Mucosa of rectum (tissue), 2 donors: ENCODE results near the gene POMT1.

Experiments
- H3K27ac ChIP-seq, 2 donors: one replicate each; pipeline ENCODE4 v1.7.0; 2013; ENCODE audit warnings: inconsistent platforms in 2 of 2, low read depth in 2 of 2, low read length in 2 of 2
- H3K27me3 ChIP-seq, 2 donors: one replicate each; pipeline ENCODE4 v1.7.0; 2013; ENCODE audit warnings: low read length in 2 of 2; ENCODE audit not compliant: control insufficient read depth in 2 of 2, insufficient read depth in 2 of 2
- H3K36me3 ChIP-seq, 2 donors: one replicate each; pipeline ENCODE4 v1.7.0; 2013; ENCODE audit warnings: low read length in 2 of 2; ENCODE audit not compliant: control insufficient read depth in 2 of 2, insufficient read depth in 2 of 2
- H3K4me1 ChIP-seq, 2 donors: one replicate each; pipeline ENCODE4 v1.7.0; 2013; ENCODE audit warnings: low read length in 2 of 2, mild to moderate bottlenecking in 1 of 2; ENCODE audit not compliant: control insufficient read depth in 2 of 2, insufficient read depth in 2 of 2
- H3K4me3 ChIP-seq, 2 donors: one replicate each; pipeline ENCODE4 v1.7.0; 2013; ENCODE audit warnings: low read length in 2 of 2
- H3K9ac ChIP-seq, 2 donors: one replicate each; pipeline ENCODE4 v1.7.0; 2013; ENCODE audit warnings: low read length in 2 of 2, low read depth in 1 of 2, mild to moderate bottlenecking in 1 of 2
- H3K9me3 ChIP-seq, 2 donors: one replicate each; pipeline ENCODE4 v1.7.0; 2013; ENCODE audit warnings: low read length in 2 of 2; ENCODE audit not compliant: control insufficient read depth in 2 of 2
- donor health status: healthy.
- donor health status: Normal muscosa, but diverticular disease.

POMT1 gene

DNA sequence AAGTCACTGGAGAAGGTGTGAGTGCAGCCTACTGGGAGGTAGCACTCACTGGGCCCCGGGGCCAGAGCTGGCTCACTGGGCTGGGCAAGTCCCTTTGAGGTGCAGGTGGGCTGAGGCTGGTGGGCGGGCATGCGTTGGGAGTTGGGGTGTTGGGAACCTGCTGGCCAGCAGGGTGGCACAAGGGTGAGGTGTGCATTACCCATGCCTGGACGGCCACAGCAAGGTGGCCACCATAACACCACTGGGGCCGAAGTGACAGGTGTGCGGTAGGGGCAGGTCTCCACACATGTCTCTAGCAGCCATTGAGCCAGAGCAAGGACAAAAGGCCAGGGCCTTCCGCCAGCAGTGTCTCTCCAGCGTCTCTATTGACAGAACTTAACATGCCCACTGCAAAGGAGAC, 65.2 kb downstream of the POMT1 start:
- Histone ChIP-seq H3K27ac (no peak overlapping the region), H3K4me1 (no peaks in the 10 kb centered on the region), H3K9me3 (no peaks in the 10 kb centered on the region), H3K36me3 (peaks cover 0 to 3% of the 10 kb centered on the region in 2 donors), H3K27me3 (no peaks in the 10 kb centered on the region), H3K4me3 (no peak overlapping the region), H3K9ac (no peak overlapping the region)
